Activated naive CD4-positive, alpha-beta T cell treated with anti-CD3 and anti-CD28 coated beads for 36 hours (primary cell): ENCODE measurements around the gene DISP3. TPM values are rescaled to one million over a fixed set of nuclear protein-coding genes. Genes with fewer than 3 reads are reported as not detected.

Source experiments
- CTCF ChIA-PET: fragments of 350-600 bp; sonication (Branson Sonifier 250); formaldehyde crosslinking; loops from one replicate; lab custom pipeline; 2021; ENCODE audit warnings: antibody characterized with exemption; lab: Charles Lee
- DNase-seq: peaks from one replicate; pipeline ENCODE4 v3.0.0-alpha.2; 2020
- H3K27ac Mint-ChIP-seq: one replicate; pipeline ENCODE4 v1.8.0; 2021; ENCODE audit warnings: mild to moderate bottlenecking, mixed read lengths
- H3K27me3 Mint-ChIP-seq: one replicate; pipeline ENCODE4 v1.8.0; 2021; ENCODE audit warnings: low read depth, mixed read lengths
- H3K36me3 Mint-ChIP-seq: one replicate; pipeline ENCODE4 v1.8.0; 2021; ENCODE audit warnings: low read depth, mixed read lengths
- H3K4me1 Mint-ChIP-seq: one replicate; pipeline ENCODE4 v1.8.0; 2021; ENCODE audit warnings: low read depth, mixed read lengths
- H3K4me3 Mint-ChIP-seq: one replicate; pipeline ENCODE4 v1.8.0; 2021; ENCODE audit warnings: mild to moderate bottlenecking, moderate library complexity, mixed read lengths
- H3K9me3 Mint-ChIP-seq: one replicate; pipeline ENCODE4 v1.8.0; 2021; ENCODE audit warnings: mixed read lengths
- intact Hi-C: fragments of 100-400 bp; cut with micrococcal nuclease; formaldehyde crosslinking; loops from one replicate; pipeline ENCODE4 v1.15.1; 2023
- total RNA-seq, 2 experiments: library from RNA; stranded (reverse); gene quantifications; one replicate each; pipeline ENCODE4 v1.2.3, GENCODE V29; 2021

Gene DISP3
- under 1 TPM; 0.07 to 0.17 TPM for total RNA-seq

GRCh38 chr1:11478571-11479374, at the start of gene DISP3:
TSS of gene DISP3 (plus strand) at chr1:11479155. CDS start at chr1:11500993, 21,838 bp downstream.
- no peak within 1 kb of the TSS for H3K27ac Mint-ChIP-seq
- intact Hi-C loops = loop anchor here (2.0 to 5.0 kb wide), 2 partner anchors 141 to 164 kb away; no protein-coding TSS in a partner anchor
- peak; percentile 85 for DNase-seq
- H3K27me3 Mint-ChIP-seq = peaks cover 25% of the 10 kb centered on the region
- CTCF ChIA-PET = interaction anchor here (0.8 to 1.3 kb wide), 3 partner anchors 9 to 95 kb away, joined by 3 to 4 read pairs (median 4); no protein-coding TSS in a partner anchor
- no peaks in the 10 kb centered on the region for H3K36me3 Mint-ChIP-seq
- H3K4me1 Mint-ChIP-seq = peaks cover 11% of the 10 kb centered on the region
- peak within 1 kb of the TSS; percentile 54 for H3K4me3 Mint-ChIP-seq
- H3K9me3 Mint-ChIP-seq = no peaks in the 10 kb centered on the region

- intact Hi-C loops = no loop called here
- CTCF ChIA-PET = no interaction called here
- Mint-ChIP-seq H3K27ac (no peak overlapping the region), H3K36me3 (no peaks in the 10 kb centered on the region), H3K27me3 (no peaks in the 10 kb centered on the region), H3K4me1 (peaks cover 2% of the 10 kb centered on the region), H3K4me3 (no peak overlapping the region), H3K9me3 (no peaks in the 10 kb centered on the region)
- no peak for DNase-seq
Measured at GRCh38 chr1:11429226-11429625, 49.7 kb upstream of the DISP3 start.

GRCh38 chr1:11429935-11430334, 49.0 kb upstream of the DISP3 start:
- no peaks in the 10 kb centered on the region for H3K36me3 Mint-ChIP-seq

GRCh38 chr1:11431941-11432507, 46.9 kb upstream of the DISP3 start:
- no peaks in the 10 kb centered on the region for H3K27me3 Mint-ChIP-seq
- CTCF ChIA-PET = no interaction called here

More at GRCh38 chr1:11429935-11430334, 49.0 kb upstream of the DISP3 start:
- no peak overlapping the region for H3K4me3 Mint-ChIP-seq
- no peaks in the 10 kb centered on the region for H3K27me3 Mint-ChIP-seq
- DNase-seq = no peak
- CTCF ChIA-PET = no interaction called here
- no peak overlapping the region for H3K27ac Mint-ChIP-seq
- H3K9me3 Mint-ChIP-seq = no peaks in the 10 kb centered on the region
- intact Hi-C loops = no loop called here
- H3K4me1 Mint-ChIP-seq = peaks cover 8% of the 10 kb centered on the region

GRCh38 chr1:11432526-11432925, 46.4 kb upstream of the DISP3 start:
- H3K27ac Mint-ChIP-seq = no peak overlapping the region
- H3K36me3 Mint-ChIP-seq = no peaks in the 10 kb centered on the region
- H3K27me3 Mint-ChIP-seq = no peaks in the 10 kb centered on the region
- CTCF ChIA-PET = no interaction called here
- H3K4me1 Mint-ChIP-seq = peaks cover 14% of the 10 kb centered on the region
- no peak overlapping the region for H3K4me3 Mint-ChIP-seq
- no peak for DNase-seq
- no peaks in the 10 kb centered on the region for H3K9me3 Mint-ChIP-seq
- intact Hi-C loops = no loop called here

More at GRCh38 chr1:11431941-11432507, 46.9 kb upstream of the DISP3 start:
- DNase-seq = no peak
- Mint-ChIP-seq H3K9me3 (no peaks in the 10 kb centered on the region), H3K36me3 (no peaks in the 10 kb centered on the region), H3K4me1 (peaks cover 16% of the 10 kb centered on the region), H3K4me3 (no peak overlapping the region), H3K27ac (no peak overlapping the region)
- intact Hi-C loops = no loop called here

GRCh38 chr1:11434501-11434900, 44.5 kb upstream of the DISP3 start:
- Mint-ChIP-seq H3K27ac (no peak overlapping the region), H3K27me3 (no peaks in the 10 kb centered on the region), H3K9me3 (no peaks in the 10 kb centered on the region), H3K4me3 (no peak overlapping the region), H3K36me3 (no peaks in the 10 kb centered on the region), H3K4me1 (peaks cover 14% of the 10 kb centered on the region)
- intact Hi-C loops = loop anchor here (1.0 kb wide), 1 partner anchor 97 kb away; no protein-coding TSS in a partner anchor
- DNase-seq = no peak
- CTCF ChIA-PET = no interaction called here

- intact Hi-C loops = loop anchor here (1.0 kb wide), 1 partner anchor 98 kb away; no protein-coding TSS in a partner anchor
- DNase-seq = no peak
- peaks cover 14% of the 10 kb centered on the region for H3K4me1 Mint-ChIP-seq
- CTCF ChIA-PET = no interaction called here
- H3K27me3 Mint-ChIP-seq = no peaks in the 10 kb centered on the region
- no peaks in the 10 kb centered on the region for H3K36me3 Mint-ChIP-seq
- no peaks in the 10 kb centered on the region for H3K9me3 Mint-ChIP-seq
- H3K27ac Mint-ChIP-seq = no peak overlapping the region
- H3K4me3 Mint-ChIP-seq = no peak overlapping the region
Measured at GRCh38 chr1:11434926-11435325, 44.0 kb upstream of the DISP3 start.

GRCh38 chr1:11438996-11439395, 40.0 kb upstream of the DISP3 start:
- no peak overlapping the region for H3K27ac Mint-ChIP-seq
- no peaks in the 10 kb centered on the region for H3K36me3 Mint-ChIP-seq
- H3K9me3 Mint-ChIP-seq = no peaks in the 10 kb centered on the region
- DNase-seq = no peak
- no peak overlapping the region for H3K4me3 Mint-ChIP-seq
- no peaks in the 10 kb centered on the region for H3K27me3 Mint-ChIP-seq
- H3K4me1 Mint-ChIP-seq = peaks cover 14% of the 10 kb centered on the region
- CTCF ChIA-PET = no interaction called here
- intact Hi-C loops = no loop called here

- H3K27ac Mint-ChIP-seq = no peak overlapping the region
- no peak overlapping the region for H3K4me3 Mint-ChIP-seq
- peaks cover under 1% of the 10 kb centered on the region for H3K4me1 Mint-ChIP-seq
- no peak for DNase-seq
- CTCF ChIA-PET = no interaction called here
- H3K27me3 Mint-ChIP-seq = no peaks in the 10 kb centered on the region
- intact Hi-C loops = no loop called here
- H3K36me3 Mint-ChIP-seq = no peaks in the 10 kb centered on the region
- no peaks in the 10 kb centered on the region for H3K9me3 Mint-ChIP-seq
Measured at GRCh38 chr1:11441211-11441952, 37.6 kb upstream of the DISP3 start.

- H3K9me3 Mint-ChIP-seq = no peaks in the 10 kb centered on the region
- no peak overlapping the region for H3K27ac Mint-ChIP-seq
- CTCF ChIA-PET = no interaction called here
- no peak overlapping the region for H3K4me3 Mint-ChIP-seq
- DNase-seq = no peak
- intact Hi-C loops = no loop called here
- H3K27me3 Mint-ChIP-seq = no peaks in the 10 kb centered on the region
- no peaks in the 10 kb centered on the region for H3K4me1 Mint-ChIP-seq
- no peaks in the 10 kb centered on the region for H3K36me3 Mint-ChIP-seq
Measured at GRCh38 chr1:11443043-11443442, 35.9 kb upstream of the DISP3 start.

GRCh38 chr1:11443961-11444658, 34.8 kb upstream of the DISP3 start:
- Mint-ChIP-seq H3K4me1 (no peaks in the 10 kb centered on the region), H3K36me3 (no peaks in the 10 kb centered on the region)
- CTCF ChIA-PET = no interaction called here

GRCh38 chr1:11444907-11445306, 34.0 kb upstream of the DISP3 start:
- no peak overlapping the region for H3K27ac Mint-ChIP-seq
- no peak for DNase-seq
- no peaks in the 10 kb centered on the region for H3K9me3 Mint-ChIP-seq
- H3K4me3 Mint-ChIP-seq = no peak overlapping the region
- intact Hi-C loops = no loop called here
- CTCF ChIA-PET = no interaction called here
- no peaks in the 10 kb centered on the region for H3K27me3 Mint-ChIP-seq
- no peaks in the 10 kb centered on the region for H3K4me1 Mint-ChIP-seq
- no peaks in the 10 kb centered on the region for H3K36me3 Mint-ChIP-seq

More at GRCh38 chr1:11443961-11444658, 34.8 kb upstream of the DISP3 start:
- H3K9me3 Mint-ChIP-seq = no peaks in the 10 kb centered on the region
- intact Hi-C loops = no loop called here
- H3K27me3 Mint-ChIP-seq = no peaks in the 10 kb centered on the region
- no peak overlapping the region for H3K4me3 Mint-ChIP-seq
- H3K27ac Mint-ChIP-seq = no peak overlapping the region
- no peak for DNase-seq
